ENCODE data around the gene SURF4.
"Not testable (repeated sequence)": the region's sequence is repeated elsewhere in the genome, so short reads cannot be mapped to it uniquely, and the experiment has no call there.

SURF4 gene

GRCh38 chr9:133349965-133350616 is 25.8 kb downstream of the SURF4 start:
- no peak for DNase-seq

DNA sequence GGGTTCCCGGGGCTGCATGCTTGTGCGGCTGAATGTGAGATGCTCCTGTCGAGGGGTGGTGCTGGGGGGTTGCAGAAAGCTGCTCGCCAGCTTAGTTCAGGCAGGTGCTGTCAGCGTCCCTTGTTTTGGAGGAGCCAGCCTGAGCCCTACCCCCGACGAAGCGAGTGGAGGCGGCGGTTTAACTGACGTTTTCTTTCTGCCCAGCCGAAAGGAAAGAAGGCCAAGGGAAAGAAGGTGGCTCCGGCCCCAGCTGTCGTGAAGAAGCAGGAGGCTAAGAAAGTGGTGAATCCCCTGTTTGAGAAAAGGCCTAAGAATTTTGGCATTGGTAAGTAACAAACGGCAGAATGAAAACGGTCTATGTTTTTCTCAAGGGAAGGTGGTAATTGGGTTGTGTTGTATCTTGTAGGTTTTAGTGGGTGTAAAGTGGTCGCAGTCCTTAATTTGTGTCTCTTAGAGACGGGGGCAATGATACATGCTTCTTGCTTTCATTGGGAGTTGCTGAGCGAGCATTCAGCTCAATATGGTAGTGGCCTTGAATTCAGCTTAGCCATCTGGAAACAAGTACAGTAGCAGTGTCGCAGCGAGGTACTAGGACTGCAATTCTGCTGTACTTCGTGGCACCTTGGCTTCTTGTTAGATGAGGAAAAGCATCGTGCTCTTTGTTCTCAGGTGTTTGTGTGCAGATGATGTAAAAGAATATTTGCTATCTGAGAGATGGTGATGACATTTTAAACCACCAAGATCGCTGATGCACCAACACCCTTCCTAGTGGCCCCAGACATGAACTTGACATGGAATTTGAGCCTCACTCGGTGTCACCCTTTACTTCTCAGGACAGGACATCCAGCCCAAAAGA is 26.9 kb downstream of the SURF4 start:
- DNase-seq = no peak

DNA sequence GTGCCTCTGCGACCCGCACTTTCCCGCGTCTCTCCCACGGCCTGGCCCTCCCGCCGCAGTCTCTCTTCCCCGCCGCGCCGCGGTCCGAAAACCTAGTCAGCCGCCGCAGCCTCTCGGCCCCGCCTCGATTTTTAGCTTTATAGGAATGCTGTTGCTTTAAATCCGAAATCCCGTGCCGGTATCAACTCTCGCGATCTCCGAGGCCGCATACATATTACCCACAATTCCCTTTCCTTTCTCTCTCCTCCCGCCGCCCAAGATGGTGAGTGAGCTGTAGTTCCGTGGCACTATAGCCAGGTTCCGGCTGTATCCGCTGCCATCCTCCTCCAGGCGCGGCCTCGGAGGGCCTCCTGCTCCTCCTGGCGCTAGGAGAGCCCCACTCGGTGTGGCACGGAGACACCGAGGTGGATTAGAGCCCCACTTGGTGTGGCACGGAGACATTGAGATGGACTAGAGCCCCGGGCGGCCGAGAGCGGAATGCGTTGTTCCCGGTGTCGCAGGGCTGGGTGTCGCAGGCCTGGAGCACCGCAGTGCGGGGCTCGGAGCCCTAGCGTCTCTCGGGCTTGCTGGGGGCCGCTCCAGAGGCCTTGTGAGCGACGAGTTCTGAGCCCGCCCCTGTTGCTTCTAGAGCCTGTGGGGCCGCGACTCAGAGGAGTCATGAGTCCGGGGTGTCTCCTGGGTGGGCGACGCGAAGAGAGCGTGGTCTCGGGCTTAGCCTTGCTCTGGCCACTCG is 27.7 kb downstream of the SURF4 start, which contains the start of the genes MED22 and RPL7A:
MED22 (minus strand) TSS at position 147 of the 733 bp plus-strand sequence. CDS start 1,469 bp downstream, outside the sequence.
RPL7A (plus strand) TSS at position 234 of the 733 bp plus-strand sequence; CDS start at position 260, 26 bp downstream.
- DNase-seq = peak; percentile 93

GRCh38 chr9:133347515-133347984 is 28.3 kb downstream of the SURF4 start:
- peak; percentile 45 for DNase-seq

DNA sequence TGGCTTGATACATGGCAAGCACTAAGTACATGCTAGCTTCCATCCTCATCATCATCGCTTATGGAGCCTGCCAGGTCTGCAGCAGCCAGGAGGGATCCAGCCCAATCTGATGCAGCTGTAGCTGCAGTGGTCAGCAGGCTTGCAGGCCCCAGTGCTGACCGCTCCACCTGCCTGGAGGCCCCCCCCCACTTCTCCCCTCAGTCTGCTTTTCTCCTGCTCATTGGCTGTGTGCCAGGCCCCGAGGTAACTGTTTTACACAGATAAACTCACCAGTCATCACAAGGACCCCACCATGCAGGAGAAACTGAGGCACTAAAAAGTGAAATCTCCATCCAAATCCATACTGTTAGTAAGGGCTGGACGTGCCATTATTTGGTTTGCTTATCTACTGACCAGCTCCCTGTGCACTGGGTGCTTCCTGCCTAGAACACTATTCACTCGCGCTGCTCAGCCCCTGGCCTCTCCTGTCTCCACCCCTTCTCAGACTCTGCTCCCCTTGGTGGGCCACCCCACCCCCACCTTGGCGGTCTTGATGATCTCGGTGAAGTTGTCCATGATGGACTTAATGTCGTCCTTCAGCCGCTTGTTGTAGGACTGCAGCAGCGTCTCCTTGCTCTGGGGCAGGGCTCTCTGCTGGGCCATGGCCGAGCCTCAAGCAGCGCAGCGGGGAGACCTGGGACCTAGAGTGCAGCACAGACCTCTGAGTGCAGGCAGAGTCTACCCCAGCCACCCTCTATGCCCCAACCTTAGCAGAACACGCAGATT is 29.7 kb downstream of the SURF4 start:
- DNase-seq = no peak

DNA sequence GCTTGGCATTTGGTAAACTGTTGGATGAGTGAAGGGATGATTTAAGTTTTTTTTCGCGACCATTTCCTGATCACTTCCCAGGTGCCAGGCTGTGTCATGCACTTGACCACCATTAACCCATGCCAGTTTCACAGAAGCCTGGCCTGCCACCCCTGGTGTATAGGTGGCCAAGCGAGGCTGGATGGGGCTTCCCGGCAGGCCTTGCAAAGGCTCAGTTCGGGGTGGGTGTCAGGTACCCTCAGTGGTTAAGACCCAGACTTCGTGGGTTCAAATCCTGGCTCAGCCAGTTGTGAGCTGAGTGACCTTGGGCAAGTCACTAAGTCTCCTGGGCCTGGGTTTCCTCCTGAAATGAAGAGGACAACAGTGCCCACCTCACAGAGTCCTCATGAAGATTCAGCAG is 30.3 kb downstream of the SURF4 start:
- DNase-seq = no peak

DNA sequence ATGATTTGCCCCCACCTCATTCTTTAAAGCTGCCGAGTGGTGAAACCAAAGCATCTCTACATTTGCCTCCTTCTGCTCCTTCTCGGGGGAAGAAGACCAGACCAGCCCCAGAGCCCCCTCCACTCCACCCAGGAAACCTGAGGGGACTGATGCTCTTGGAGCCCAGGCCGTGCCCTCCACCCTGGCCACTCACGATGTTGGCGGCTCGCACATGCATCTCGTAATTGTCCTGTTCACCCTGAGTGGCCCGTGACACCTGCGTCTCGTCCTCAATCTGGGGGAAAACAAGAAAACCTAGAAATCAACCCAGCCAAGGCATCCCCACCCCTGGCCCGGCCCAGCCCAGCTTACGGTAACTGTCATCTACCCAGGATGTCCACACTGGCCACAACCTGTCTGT is 30.9 kb downstream of the SURF4 start:
- DNase-seq = no peak

- no peak for DNase-seq
Observed at GRCh38 chr9:133344071-133344470, 31.8 kb downstream of the SURF4 start.

GRCh38 chr9:133342570-133342969 is 33.3 kb downstream of the SURF4 start:
- no peak for DNase-seq

GRCh38 chr9:133342069-133342406 is 33.8 kb downstream of the SURF4 start:
- no peak for DNase-seq

- no peak for DNase-seq
Observed at GRCh38 chr9:133341369-133342068, 34.3 kb downstream of the SURF4 start.

DNA sequence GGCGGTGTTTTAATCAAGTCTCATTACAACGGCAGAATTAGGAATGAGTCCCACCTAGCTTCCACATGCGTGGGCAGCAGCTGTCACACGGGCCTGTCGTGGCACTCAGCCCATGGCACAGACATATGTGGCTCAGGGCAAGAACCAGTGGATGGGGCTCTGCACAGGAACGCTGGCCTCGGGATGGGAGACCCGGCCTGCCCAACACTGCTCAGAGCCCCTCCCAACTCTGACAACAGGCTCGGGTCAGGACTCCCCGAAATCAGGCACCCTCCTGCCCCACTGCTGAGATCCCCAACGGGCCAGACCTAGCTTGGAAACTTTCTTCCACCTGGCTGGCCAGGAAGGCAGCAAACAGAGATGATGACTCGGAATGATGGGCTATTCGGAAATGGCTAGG is 34.9 kb downstream of the SURF4 start:
- DNase-seq = no peak

DNA sequence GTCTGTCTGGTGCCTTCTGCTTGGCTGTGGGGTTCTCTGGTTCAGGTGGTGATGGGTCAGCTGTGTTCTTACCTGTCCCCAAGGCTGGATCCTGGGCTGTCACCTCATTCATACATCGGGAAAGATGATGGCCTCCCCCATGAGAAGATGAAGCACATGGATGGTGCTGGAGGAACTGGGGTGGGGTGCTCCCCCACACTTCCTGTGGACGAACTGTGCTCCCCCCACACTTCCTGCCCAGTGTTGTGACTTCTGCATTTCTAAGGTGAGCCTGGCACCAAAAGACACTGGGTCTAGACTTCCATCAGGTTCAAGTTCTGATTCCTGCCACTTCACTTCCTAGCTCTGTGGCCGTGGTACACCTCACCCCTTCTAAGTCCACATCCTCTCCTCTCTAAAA is 35.6 kb downstream of the SURF4 start:
- DNase-seq = no peak

GRCh38 chr9:133339641-133340040 is 36.2 kb downstream of the SURF4 start:
- no peak for DNase-seq

DNA sequence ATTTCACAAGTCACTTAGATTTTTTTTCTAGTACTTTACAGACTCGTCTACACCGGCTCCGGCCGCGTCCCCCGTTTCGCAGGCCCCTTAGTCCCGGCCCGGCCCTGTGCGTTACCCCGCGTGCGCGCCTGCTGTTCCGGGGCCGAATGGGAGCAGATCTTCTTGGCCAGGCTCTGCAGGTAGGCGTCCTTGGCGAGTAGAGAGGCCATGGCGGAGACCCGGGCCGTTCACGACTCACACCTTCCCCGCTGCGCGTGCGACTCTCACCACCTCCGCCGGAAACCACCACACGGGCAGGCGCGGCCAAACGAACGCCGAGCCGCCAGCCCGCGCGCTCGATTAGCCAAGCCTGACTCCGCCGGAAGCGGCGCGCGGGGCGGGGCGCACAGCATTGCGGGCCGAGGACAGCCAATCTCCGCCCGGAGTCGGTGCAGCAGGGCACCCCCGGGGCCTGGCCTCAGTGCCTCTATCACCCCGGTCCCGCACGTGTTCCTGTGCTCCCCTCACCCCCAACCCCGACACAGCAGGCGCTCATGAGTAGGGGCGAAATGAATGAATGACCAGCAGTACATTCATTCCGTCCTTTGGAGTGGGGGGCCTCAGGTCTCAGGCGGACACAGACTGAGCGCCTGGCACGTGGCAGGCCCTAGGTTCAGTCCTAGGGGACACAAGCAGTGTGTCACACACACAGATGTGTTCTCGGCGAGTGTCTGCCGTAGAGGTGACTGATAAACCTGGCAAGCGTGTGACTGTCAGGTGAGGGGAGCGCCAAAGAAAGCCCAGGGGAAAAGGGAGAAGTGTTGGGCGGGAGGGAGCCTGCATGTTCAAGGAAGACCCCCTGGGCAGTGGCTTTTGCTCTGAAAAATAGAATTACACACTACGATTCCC is 39.7 kb downstream of the SURF4 start, which contains the start of gene SURF6:
SURF6 (minus strand) TSS at position 265 of the 888 bp plus-strand sequence; CDS start at position 209, 56 bp downstream.
- peak; percentile 94 for DNase-seq

DNA sequence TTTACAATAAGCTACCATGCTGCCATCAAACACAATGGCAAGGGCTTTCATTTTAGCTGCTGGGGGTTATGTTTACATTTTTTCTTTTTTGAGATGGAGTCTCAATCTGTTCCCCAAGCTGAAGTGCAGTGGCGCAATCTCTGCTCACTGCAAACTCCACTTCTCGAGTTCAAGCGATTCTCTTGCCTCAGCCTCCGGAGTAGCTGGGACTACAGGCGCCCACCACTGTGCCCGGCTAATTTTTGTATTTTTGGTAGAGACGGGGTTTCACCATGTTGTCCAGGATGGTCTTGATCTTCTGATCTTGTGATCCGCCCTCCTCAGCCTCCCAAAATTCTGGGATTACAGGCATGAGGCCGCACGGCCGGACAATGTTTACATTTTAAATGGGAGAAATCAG is 41.0 kb downstream of the SURF4 start:
- DNase-seq = not testable (repeated sequence)

DNA sequence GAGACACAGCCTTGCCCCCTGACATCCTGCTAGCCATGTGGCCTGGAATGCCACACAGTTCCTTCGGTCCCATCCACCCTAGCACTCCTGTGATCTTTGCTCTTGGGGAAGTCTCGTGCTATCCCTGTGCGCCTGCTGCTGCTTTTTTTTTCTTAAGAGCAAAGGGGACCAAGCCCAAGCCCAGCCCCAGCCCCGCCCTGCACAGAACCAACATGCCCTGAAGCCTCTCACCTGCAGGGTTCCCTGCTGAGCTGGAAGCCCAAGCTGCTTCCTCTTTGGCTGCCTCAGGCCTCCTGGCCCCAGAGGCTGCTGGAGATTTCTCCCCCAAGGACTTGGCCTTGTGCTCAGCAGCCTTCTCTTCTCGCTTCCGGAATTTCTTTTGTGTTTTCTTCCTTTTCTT is 41.7 kb downstream of the SURF4 start:
- no peak for DNase-seq

DNA sequence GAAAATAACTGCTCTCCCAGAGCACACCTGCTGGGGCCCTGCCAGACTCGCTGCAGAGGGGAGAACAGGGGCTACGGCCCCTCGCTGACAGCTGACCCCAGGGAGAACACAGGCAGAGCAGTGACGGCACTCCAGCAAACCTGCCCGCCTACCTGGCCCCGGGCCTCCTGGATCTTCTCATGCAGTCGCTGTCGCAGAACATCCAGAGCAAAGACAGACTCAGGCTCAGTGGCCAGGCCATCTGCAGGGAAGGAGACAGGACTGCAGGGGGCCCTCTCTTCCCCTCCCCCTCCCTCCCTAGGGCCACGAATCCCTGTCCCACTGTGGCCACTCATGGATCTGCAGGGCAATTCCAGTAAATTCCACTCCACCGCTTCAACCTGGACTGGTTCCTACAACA is 42.3 kb downstream of the SURF4 start:
- DNase-seq = no peak

GRCh38 chr9:133333011-133333410 is 42.8 kb downstream of the SURF4 start:
- DNase-seq = no peak

GRCh38 chr9:133332381-133332730 is 43.5 kb downstream of the SURF4 start:
- DNase-seq = no peak
